GM12801 (cell line): ENCODE measurements around the gene EPS15.

Experiments used
- CTCF ChIP-seq: IDR thresholded peaks from one replicate; pipeline ENCODE4 v1.5.1; 2011; ENCODE audit warnings: control low read depth; ENCODE audit not compliant: insufficient read length; ENCODE audit errors: extremely low read depth

Gene EPS15

GRCh38 chr1:51519048-51519864, at the start of gene EPS15:
TSS of gene EPS15 (minus strand) at chr1:51519266. CDS start at chr1:51519231, 35 bp downstream.
- no peak for TF ChIP-seq CTCF

- no peak for TF ChIP-seq CTCF
Measured at GRCh38 chr1:51568231-51568935, 49.3 kb upstream of the EPS15 start.

- no peak for TF ChIP-seq CTCF
Measured at GRCh38 chr1:51567653-51568052, 48.6 kb upstream of the EPS15 start.

DNA sequence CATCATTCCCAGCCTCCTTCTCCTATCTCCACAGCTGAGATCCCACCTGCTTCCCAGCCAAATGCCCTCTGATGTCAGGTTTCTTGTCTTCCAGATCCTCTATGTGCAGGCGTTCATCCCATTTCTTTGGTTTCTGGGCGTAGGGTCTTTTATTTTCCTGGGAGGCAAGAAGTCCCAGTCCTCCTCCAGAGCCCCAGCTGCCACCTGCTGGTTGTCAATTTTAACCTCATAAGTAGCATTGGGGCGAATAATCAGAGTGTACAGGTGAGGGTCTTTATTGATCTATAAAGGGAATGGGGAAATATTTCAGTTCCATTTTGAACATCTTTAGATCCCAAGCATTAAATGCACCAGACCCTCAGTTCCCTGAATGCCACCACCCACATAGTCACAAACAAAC, 47.2 kb upstream of the EPS15 start:
- no peak for TF ChIP-seq CTCF

DNA sequence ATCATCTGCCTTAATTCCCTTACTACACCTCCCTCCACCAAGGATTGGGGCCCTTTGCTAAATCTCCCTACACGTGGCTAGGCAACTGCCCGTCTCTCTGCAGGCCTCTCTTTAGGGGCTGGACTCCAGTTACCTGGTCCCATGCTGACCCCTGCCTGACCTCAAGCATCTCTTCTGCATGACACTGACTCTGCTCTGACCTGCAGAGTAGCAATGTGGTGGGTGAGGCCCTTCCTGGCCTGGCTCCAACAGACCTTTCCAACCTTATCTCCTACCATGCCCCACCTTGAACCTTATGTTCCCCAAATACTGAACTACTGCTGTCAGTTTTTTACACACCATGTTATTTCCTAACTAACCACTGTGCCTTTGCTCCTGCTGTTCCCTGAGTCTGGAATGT, 45.9 kb upstream of the EPS15 start:
- no peak for TF ChIP-seq CTCF

GRCh38 chr1:51564124-51564523, 45.1 kb upstream of the EPS15 start:
- no peak for TF ChIP-seq CTCF

GRCh38 chr1:51561702-51562101, 42.6 kb upstream of the EPS15 start:
- no peak for TF ChIP-seq CTCF
